GM19099 (cell line): Measurements from ENCODE around the gene PNP.
A peak's percentile ranks its signal among the peaks of the same experiment; 100 is the strongest.

Experiments used
- POLR2A ChIP-seq: IDR thresholded peaks from 3 replicates; pipeline ENCODE4 v1.6.1; 2011; ENCODE audit warnings: low read depth; ENCODE audit not compliant: insufficient read length; ENCODE audit errors: extremely low read depth

The PNP gene

DNA sequence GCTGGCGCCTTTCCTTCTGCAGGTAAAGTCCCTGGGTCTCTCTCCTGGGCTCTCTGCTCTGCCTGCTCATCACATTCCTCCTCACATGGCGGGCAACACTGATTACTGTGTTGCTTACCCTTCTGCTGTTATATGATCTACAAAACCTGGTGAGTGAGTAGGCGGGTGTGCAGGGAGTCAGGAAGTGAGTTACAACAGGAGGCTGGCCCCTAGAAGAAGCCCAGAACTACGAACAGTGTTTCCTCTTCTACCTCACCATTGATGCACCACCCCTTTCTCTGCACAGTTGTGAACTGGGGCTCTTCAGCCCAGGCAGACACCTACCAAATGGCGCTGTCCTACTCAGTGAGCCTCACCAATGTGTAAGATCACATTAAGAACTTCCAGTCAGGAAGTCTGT is 28.3 kb upstream of the PNP start:
- no peak for TF ChIP-seq POLR2A

DNA sequence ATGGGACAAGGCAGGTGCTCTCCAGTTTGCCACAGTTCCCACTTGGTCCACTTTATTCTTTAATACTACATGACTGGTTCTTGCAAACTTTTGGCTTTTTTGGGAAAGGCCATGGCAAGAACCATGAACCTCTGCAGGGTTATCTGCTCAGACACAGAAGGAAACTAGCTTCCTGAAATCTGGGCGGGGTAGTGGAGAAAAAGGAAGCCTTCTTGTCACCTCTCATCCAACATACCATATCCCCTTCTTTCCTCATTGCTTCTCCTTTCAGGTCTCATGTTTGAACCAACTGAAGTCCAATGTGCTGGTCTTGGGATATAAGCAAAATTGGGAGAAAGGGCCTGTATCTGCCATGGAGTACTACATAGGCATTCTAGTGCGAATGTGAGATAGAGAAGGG is 27.7 kb upstream of the PNP start:
- no peak for TF ChIP-seq POLR2A

DNA sequence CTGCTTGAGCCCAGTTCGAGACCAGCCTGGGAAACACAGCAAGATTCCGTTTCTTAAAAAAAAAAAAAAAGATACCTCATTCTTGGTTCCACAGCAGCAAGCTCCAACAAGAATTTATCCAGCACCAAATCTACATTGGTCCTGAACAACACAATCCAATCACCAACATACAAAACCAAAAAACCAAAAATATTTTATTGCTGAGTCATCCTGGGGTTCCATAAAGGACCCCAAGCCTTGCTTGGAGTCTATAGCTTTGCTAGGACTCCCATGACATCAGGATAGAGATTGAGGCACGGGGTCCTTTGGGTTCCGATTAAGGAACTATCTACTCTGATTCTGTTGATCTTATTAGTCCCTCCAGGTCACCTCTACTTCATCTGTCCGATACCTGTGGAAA is 22.3 kb upstream of the PNP start:
- no peak for TF ChIP-seq POLR2A

DNA sequence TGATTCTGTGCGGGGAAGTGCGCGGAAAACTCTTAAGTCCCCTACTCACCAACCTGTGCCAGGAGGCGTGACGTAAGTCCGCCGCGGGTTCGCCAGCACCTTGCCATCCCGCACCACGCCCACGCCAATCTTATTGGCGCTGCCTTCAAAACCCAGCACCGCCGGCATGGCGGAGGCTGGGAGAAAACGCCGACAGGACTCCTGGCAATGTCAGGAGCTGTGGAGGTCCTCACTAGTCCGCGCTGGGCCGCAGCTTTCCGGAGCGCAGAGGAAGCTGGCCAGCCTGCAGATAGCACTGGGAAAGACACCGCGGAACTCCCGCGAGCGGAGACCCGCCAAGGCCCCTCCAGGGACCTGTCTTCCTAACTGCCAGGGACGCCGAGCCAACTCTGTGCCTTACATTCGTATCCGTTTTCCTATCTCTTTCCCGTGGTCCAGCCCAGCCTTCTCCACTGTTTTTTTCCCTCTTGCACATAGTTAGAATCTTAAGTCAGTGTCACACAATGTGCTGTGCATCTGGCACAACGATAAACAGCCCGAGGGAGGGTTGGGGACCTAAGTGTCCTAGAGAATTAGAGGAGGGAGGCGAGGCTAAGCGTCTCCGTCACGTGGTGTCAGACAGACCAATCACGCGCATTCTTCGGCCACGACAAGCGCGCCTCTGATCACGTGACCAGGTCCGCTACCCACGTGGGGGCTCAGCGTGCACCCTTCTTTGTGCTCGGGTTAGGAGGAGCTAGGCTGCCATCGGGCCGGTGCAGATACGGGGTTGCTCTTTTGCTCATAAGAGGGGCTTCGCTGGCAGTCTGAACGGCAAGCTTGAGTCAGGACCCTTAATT is 14.5 kb upstream of the PNP start, which contains the start of the genes APEX1 and OSGEP:
TSS of gene APEX1 (plus strand) at position 711 of the 839 bp plus-strand sequence. CDS start 420 bp downstream, outside the sequence.
TSS of gene OSGEP (minus strand) at position 297 of the 839 bp plus-strand sequence. CDS start at position 168, 129 bp downstream.
- peak; percentile 79 for TF ChIP-seq POLR2A

DNA sequence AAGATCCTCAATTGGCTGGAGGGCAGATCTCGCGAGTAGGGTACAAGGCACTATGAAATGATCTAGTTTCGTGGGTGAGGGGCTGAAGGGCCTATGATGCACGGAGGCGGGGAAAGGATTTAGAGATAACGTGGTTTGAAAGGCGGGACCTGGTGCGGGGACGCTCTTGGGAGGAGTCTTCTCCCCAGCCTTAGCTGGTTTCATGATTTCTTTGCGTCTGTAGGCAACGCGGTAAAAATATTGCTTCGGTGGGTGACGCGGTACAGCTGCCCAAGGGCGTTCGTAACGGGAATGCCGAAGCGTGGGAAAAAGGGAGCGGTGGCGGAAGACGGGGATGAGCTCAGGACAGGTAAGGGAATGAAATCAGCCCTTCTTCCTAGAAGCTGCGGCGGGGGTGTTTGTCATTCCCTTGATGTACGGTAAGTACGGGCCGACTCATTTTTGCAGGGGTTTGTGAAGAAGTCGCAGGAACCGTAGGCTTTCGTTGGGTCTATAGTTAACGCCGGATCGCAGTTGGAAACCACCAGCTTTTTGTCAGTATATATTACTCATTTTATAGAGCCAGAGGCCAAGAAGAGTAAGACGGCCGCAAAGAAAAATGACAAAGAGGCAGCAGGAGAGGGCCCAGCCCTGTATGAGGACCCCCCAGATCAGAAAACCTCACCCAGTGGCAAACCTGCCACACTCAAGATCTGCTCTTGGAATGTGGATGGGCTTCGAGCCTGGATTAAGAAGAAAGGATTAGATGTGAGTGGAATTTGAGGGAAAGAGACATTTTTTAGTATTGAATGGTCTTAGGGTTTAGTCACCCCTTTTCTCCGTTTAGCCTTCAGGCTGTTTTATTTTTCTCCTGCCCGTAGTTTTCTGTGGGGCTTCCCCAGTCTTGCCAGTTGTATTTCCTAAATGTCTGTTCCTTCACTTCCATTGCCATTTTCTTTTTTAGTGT is 13.6 kb upstream of the PNP start:
- TF ChIP-seq POLR2A = no peak

DNA sequence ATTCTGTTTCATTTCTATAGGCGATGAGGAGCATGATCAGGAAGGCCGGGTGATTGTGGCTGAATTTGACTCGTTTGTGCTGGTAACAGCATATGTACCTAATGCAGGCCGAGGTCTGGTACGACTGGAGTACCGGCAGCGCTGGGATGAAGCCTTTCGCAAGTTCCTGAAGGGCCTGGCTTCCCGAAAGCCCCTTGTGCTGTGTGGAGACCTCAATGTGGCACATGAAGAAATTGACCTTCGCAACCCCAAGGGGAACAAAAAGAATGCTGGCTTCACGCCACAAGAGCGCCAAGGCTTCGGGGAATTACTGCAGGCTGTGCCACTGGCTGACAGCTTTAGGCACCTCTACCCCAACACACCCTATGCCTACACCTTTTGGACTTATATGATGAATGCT is 12.2 kb upstream of the PNP start:
- TF ChIP-seq POLR2A = no peak

DNA sequence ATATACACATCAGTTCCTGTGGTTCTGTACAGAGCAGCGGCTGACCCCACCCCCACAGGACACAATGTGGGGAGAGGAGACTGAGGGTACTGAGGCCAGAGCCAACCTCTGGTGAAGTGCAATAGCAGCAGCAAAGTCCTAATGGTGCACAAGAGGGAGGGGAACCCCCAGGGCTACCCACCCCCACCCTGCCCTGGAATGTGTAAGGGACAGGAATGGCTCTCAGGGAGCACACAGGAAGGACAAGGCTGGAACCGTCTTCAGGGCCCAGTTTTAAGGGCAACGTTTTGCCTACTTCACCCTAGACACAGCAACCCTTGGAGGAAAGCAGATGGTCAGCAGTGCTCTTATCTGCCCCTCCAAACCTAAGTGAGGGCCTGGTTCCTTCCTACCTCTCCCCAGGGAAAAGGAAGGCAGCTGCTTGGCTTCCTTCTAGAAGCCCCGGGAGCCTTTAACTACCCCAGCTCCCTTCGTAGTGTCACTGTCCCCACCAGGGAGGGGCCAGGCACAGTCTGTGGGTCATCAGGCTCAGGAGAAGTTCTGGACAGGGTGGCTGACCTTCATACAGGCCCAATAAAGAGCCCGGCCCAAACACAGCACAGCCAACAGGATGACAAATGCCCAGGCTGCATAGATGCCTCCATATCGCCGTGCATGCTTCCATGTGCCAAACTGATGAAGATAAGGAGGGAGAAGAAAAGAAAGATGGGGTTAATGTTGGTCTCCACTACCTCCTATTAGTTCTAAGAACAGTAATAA is 11.0 kb upstream of the PNP start:
- TF ChIP-seq POLR2A = peak; percentile 12

DNA sequence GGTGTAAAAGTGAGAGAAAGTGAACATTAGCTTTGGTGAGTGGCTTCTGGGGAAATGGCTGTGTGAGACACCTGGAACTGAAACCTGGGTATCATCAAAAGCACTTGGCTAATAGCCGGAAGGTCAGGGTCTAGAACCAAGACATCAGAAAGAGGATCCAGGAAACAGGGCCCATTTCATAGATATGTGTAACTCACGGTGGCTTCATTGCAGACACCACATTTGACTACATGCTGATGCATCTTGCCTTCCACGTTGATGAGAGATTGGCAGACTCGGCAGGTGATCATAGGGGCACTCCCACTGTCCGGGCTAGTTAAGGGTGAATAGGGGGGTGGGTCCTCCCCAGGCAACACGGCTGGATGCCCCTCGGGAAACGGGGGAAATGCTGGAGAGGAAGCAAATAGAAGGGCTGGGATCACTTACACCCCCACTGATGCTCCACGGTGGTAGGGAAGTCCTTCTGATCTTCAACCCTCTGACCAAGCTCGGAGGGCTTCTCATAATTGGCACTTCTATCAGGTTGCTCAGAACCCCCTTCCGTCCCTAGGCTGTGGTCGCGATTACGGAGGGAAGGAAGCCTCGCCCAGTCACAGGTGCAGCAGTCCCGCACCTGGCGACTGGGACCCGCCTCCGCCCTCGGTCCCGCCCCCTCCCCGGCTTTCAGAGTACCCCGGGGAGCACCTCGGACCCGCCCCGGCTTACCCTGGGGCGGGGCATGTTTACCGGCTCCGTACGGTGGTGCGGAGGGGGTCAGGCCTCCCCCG is 8.6 kb upstream of the PNP start:
- no peak for TF ChIP-seq POLR2A

DNA sequence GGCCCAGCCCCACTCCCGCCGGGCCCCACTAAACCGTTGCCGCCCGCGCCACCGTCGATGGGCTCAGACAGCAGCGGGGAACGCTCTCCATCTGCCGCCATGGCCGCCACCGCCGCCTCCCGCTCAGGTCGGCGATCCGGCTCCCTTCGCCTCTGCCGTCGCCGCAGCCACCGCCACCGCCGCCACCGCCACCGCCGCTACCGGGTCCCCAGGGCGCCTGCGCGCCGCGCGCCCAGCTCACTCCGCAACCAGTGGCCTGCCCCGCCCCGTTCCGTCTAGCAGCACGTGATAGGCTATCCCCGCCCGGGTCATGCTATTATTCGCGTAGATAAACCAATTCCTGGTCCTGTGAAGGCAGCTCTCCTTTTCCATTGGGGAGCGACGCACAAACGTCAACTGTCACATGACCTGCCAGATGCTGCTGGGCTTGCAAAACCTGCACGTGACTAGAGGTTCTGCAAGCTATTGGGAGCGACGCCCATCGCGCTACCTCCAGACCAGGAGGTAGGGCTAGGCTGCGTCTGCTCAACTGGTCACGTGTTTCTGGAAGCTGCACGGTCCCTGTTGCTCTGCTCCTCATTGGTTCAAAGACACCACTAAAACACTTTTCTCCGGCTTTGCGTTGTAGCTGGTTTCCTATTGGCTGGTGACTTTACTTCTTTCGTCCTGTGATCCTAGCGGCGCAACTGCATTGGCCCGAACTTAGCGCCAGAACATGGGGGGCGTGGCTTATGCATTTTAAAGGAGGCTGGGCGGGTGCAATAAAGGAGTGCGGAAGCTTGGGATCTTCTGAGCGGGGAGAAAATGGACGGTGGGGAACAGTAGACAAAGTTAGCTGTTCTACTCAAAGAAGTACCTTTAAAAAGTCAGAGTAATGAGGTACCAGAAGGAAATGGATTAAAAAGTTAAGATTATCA is 7.7 kb upstream of the PNP start, which contains the start of gene PIP4P1:
TSS of gene PIP4P1 (minus strand) at position 210 of the 917 bp plus-strand sequence. CDS start at position 101, 109 bp downstream.
- peak; percentile 74 for TF ChIP-seq POLR2A

DNA sequence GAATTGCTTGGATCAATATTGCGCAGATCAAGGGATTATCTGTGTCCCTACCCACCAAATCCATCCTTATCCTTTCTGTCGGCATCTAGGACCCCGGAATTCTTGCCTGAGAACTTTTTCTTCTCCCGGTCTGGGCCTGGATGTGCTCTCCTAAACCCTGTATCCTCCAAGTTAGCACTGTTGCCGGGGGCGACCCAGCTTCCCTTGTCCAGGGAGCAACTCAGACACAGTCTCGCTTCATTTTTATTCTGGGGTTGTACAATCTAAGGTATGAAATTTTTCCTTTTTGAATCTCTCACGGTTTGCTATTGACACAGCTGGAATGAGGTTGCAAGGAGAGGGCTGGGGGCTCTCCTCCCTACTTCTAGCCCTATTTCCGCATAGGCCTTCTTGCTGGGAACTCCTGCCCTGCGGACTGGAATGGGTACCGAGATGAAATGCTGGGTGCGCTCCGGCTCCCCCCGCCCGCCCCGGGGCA is 403 bp upstream of the PNP start:
- TF ChIP-seq POLR2A = no peak

DNA sequence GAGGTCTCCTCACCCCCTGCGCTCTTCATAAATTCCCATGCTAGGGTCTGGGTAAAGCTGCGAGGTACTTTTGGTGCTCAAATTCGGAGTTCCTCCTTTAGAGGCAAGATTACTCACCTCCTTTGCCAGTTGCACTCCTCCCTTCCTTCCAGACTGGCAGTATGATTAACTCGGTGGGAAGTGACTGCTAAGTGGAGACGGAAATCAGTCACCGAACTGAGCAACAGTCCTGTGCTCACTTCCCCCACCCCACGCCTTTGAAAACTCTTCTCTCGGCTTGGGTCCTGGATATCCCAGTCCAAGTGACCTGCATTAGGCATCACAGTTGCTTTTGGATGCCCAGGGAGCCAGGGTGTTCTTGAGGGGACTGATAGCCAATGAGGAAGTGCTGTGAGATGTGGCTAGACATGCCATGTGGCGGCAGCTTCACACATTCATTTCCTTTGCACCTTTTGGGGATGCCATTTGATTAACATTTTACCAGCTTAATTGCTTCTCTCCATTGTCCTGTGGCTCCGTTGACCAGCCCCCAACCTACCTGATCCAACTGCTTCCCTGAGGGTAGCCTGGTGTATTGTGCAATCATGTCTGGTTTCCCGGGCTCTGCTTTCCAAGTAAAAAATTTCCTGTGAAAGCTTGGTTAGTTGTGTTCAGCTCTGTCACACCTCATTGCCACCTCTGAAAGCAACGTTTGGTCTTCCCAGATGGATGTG is 840 bp downstream of the PNP start:
- peak; percentile 18 for TF ChIP-seq POLR2A

DNA sequence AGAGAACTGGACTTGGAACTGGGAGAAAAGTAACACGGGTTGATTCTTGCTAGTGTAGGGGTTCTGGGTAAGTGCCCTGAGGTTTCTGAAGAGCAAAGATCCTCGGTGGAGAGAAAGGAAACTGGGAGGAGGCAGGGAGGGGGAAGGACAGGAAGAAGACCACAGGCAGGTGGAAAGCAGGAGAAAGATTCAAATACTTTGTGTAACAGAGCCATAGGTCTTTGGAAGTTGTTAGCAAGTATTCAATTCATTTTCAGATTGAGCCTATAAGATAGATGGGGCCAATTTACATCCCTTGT is 1.3 kb downstream of the PNP start:
- no peak for TF ChIP-seq POLR2A
